ENCODE measurements around the gene TMEM223.
A peak's percentile ranks its signal among the peaks of the same experiment; 100 is the strongest.
"Not testable (repeated sequence)": the region's sequence is repeated elsewhere in the genome, so short reads cannot be mapped to it uniquely, and the experiment has no call there.

TMEM223 gene, protein sequence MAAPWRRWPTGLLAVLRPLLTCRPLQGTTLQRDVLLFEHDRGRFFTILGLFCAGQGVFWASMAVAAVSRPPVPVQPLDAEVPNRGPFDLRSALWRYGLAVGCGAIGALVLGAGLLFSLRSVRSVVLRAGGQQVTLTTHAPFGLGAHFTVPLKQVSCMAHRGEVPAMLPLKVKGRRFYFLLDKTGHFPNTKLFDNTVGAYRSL

GRCh38 chr11:62791501-62792201 lies at the start of gene TMEM223:
TSS of gene TMEM223 (minus strand) at chr11:62792006. CDS start at chr11:62791994, 12 bp downstream.
- DNase-seq (ENCODE audit: low spot score) = peak; percentile 89

- DNase-seq (ENCODE audit: low spot score) = not testable (repeated sequence)
These were observed 49.0 kb upstream of the TMEM223 start for GRCh38 chr11:62840721-62841360.

GRCh38 chr11:62839050-62839945 lies 47.5 kb upstream of the TMEM223 start, which contains the start of gene WDR74:
TSS of gene WDR74 (minus strand) at chr11:62839590. CDS start at chr11:62839570, 20 bp downstream.
- peak; percentile 97 for DNase-seq (ENCODE audit: low spot score)

- DNase-seq (ENCODE audit: low spot score) = no peak
These were observed 43.5 kb upstream of the TMEM223 start for GRCh38 chr11:62835336-62835735.

GRCh38 chr11:62832336-62833234 lies 40.8 kb upstream of the TMEM223 start, which contains the start of gene TEX54:
TSS of gene TEX54 (minus strand) at chr11:62832841.
- no peak for DNase-seq (ENCODE audit: low spot score)

DNA sequence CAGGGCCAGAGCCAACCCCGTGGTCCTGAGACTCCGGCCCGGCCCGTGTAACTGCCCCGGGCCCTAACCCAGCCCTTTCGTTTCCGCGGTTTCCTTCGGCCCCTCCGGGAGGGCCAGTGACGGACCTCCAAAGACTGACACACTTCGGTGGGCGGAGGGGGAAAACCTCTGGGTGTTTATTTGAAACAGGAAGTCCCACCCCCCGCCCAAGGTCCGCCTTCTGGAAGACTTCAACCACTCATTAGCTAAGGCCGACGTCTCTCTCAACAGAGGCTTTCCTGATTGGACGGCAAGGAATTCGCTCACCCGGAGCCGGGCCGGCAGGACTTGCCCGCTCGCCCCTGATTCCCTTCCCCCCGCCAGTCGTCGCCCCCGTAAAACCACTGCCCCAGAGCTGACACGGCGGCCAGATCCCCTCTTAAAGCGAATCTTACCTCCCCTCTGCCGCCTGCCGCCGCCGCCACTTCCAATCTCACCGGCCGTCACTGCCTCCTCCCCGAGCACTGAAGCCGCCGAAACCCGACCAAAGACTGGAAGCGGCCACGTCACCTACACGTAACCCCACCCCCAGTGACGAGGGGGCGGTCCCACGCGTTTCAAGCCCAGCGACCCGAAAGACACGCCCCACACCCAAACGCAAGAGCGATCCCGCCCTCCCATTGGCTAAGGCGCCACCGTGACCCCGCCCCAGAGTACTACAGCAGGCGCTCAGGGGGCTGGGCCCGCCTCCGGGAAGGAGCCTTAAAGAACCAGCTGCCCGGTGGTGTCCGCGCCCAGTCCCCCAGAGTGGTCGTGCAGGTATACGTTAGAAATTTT lies 39.9 kb upstream of the TMEM223 start, which contains the start of gene STX5:
Gene STX5 (minus strand): TSS at position 532 of the 816 bp plus-strand sequence. CDS start 808 bp downstream, outside the sequence.
- DNase-seq (ENCODE audit: low spot score) = peak; percentile 100

DNA sequence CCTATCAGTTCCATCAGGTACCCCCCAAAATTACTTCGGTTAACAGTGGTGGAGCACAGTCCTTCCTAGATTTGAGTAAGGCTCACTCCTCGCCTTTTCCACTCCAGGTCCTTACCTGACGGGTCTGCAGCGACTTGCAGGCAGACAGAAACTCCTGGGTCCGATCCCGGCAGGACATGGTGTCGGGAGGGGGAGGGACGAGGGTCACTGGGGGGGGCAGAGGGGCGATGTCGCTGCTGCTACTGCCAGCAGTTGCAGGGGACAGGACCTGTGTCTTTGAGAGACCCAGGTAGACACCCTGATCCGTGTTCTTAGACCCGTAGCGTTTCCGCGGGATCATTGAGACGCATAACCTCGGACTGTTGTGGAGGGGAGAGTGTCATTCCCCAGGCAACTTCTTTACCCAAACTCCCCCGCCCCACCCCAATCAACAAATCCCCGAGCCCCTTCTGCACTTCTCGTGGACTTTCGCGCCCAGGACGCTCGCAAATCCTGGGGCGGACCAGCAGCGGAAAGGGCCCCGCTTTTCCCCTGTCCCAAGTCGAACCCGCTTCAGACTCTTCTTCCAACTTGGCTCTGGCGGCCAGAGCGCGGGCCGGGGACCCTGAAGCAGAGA lies 39.2 kb upstream of the TMEM223 start:
- DNase-seq (ENCODE audit: low spot score) = no peak

GRCh38 chr11:62828130-62828529 lies 36.3 kb upstream of the TMEM223 start:
- not testable (repeated sequence) for DNase-seq (ENCODE audit: low spot score)

- DNase-seq (ENCODE audit: low spot score) = no peak
These were observed 31.9 kb upstream of the TMEM223 start for GRCh38 chr11:62823677-62824076.

GRCh38 chr11:62817129-62817528 lies 25.3 kb upstream of the TMEM223 start:
- DNase-seq (ENCODE audit: low spot score) = no peak

GRCh38 chr11:62816557-62816956 lies 24.8 kb upstream of the TMEM223 start:
- DNase-seq (ENCODE audit: low spot score) = no peak

GRCh38 chr11:62811659-62812058 lies 19.9 kb upstream of the TMEM223 start:
- no peak for DNase-seq (ENCODE audit: low spot score)

GRCh38 chr11:62810748-62811147 lies 18.9 kb upstream of the TMEM223 start:
- no peak for DNase-seq (ENCODE audit: low spot score)

GRCh38 chr11:62806611-62807121 lies 14.9 kb upstream of the TMEM223 start:
- DNase-seq (ENCODE audit: low spot score) = no peak

- peak; percentile 32 for DNase-seq (ENCODE audit: low spot score)
These were observed 14.2 kb upstream of the TMEM223 start for GRCh38 chr11:62805961-62806441.

GRCh38 chr11:62805076-62805892 lies 13.5 kb upstream of the TMEM223 start, which contains the start of gene NXF1:
TSS of gene NXF1 (minus strand) at chr11:62805440. CDS start at chr11:62805356, 84 bp downstream.
- peak; percentile 96 for DNase-seq (ENCODE audit: low spot score)

- DNase-seq (ENCODE audit: low spot score) = no peak
These were observed 12.7 kb upstream of the TMEM223 start for GRCh38 chr11:62804310-62805075.
